ENCODE measurements around the gene PTPRK. TPM values are rescaled to one million over a fixed set of nuclear protein-coding genes. Genes with fewer than 3 reads are reported as not detected.

Gene PTPRK
- total and polyA plus RNA-seq, 10 of the 15 experiments (the other 5 are each of a cell fraction or from before 2014, with no cell fraction given) = 0.23 to 1.9 (median 0.55) TPM

- no peak for TF ChIP-seq ZBTB33 (IDR thresholded peaks at IDR 0.05)
- no peak for TF ChIP-seq HCFC1 (IDR thresholded peaks at IDR 0.05; ENCODE audit: low read length)
Observed at GRCh38 chr6:128465368-128466343, 54.7 kb downstream of the PTPRK start (continued).

DNA sequence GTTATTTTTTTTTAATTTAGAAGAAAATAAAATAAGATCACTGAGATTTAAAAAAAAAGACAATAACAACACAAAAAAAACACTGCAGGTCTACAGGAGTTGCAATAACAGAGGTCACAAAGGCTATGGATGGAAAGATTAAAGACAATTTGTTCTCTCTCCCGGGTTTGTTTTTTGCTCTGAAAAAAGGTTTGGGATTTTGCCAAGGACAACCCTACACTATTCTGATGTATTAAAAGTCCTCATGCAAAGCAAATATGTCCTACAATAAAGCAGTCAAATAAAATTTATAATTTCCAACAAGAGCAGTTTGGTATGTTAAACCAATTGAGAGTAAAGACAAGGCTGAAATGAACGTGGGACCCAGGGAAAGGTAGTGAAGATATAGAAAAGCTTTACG lies 55.6 kb downstream of the PTPRK start:
- Histone ChIP-seq H3K27ac (ENCODE audit: control insufficient read depth, insufficient read depth) (no peak overlapping the region), H3K79me2 (ENCODE audit: control insufficient read depth, insufficient read depth, low read length) (no peaks in the 10 kb centered on the region), H4K20me1 (ENCODE audit: control insufficient read depth, insufficient read depth) (no peaks in the 10 kb centered on the region), H3K9ac (ENCODE audit: control insufficient read depth, insufficient read depth, low read length) (no peak overlapping the region), H3K9me3 (replicated peaks; ENCODE audit: control insufficient read depth, insufficient read depth, low read length) (no peaks in the 10 kb centered on the region), H3K4me1 (ENCODE audit: control insufficient read depth, insufficient read depth, low read length) (no peaks in the 10 kb centered on the region), H3K27me3 (replicated peaks in 1 of 2; ENCODE audit: control insufficient read depth in 2 of 2, insufficient read depth in 2 of 2, low read length in 1 of 2) (no peaks in the 10 kb centered on the region), H3K4me3 (no peak overlapping the region), H3K4me2 (ENCODE audit: control insufficient read depth, insufficient read depth) (no peak overlapping the region), H3K36me3 (ENCODE audit: control insufficient read depth in 2 of 2, insufficient read depth in 2 of 2, low read length in 1 of 2) (no peaks in the 10 kb centered on the region), H2AFZ (ENCODE audit: control insufficient read depth, low read depth, low read length) (no peak overlapping the region)
- FAIRE-seq (no peak), ATAC-seq (no peak), DNase-seq (ENCODE audit: low read depth, low spot score) (no peak)
- SMC1A ChIA-PET (ENCODE audit: uncharacterized antibody, unreplicated experiment) = interaction anchor here (1.3 kb wide), 1 partner anchor 34 kb away, joined by 3 read pairs; no protein-coding TSS in a partner anchor
- POLR2A ChIA-PET = no interaction called here
- intact Hi-C loops (cut with micrococcal nuclease; ENCODE audit: unreplicated experiment) = no loop called here
- RAD21 ChIA-PET (ENCODE audit: unreplicated experiment) = no interaction called here
- in situ Hi-C loops (cut with MboI) = no loop called here
- no TSS peak for BruUV-seq (replicated peaks)
- 30% methylated on average over 3 of the region's 3 CpGs for WGBS (ENCODE audit: insufficient coverage, insufficient replicate concordance, low lambda C conversion rate, missing lambda C conversion rate)
- CTCF ChIA-PET = no interaction called here
- TF ChIP-seq, protein P1, sequence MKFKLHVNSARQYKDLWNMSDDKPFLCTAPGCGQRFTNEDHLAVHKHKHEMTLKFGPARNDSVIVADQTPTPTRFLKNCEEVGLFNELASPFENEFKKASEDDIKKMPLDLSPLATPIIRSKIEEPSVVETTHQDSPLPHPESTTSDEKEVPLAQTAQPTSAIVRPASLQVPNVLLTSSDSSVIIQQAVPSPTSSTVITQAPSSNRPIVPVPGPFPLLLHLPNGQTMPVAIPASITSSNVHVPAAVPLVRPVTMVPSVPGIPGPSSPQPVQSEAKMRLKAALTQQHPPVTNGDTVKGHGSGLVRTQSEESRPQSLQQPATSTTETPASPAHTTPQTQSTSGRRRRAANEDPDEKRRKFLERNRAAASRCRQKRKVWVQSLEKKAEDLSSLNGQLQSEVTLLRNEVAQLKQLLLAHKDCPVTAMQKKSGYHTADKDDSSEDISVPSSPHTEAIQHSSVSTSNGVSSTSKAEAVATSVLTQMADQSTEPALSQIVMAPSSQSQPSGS (IDR thresholded peaks at IDR 0.05; ENCODE audit: low read length) = no peak
- TF ChIP-seq NRF1 (conservative IDR thresholded peaks at IDR 0.05; ENCODE audit: low read depth, low read length) (no peak), IRF4 (IDR thresholded peaks at IDR 0.05; ENCODE audit: low read depth, low read length) (no peak), PRDM15 (CRISPR knock-in tag; IDR thresholded peaks at IDR 0.05) (no peak), ETV6 (conservative IDR thresholded peaks at IDR 0.05 in 1 of 2, IDR thresholded peaks at IDR 0.05 in 1 of 2; ENCODE audit: borderline replicate concordance in 1 of 2, low read depth in 1 of 2) (no peak), ZNF592 (IDR thresholded peaks at IDR 0.05) (no peak), TAF1 (IDR thresholded peaks at IDR 0.05; ENCODE audit: borderline replicate concordance, low read depth, low read length) (no peak)

Data from GM12878 (cell line).